ENCODE measurements around the gene FAN1.

FAN1 gene

DNA sequence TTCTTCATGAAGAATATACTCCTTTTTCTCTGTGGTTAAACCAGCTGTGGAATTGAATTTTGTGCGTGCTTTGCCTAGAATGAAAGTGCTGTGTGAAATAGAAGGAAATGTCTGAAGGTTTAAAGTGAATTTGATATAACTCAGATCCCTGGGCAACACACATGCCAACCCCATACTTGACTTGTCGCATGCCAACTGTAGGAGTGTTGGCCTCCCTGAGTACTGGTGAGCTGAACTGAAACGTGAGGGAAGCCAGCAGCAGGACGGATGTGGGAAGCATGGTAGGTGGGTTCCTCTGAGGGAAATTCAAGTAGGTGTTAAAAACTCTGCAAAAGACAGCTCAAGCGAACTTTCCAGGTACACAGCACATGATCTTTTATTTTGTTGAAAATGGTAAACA lies 14.7 kb downstream of the FAN1 start:
- no peak overlapping the region for H3K4me3 ChIP-seq (ENCODE audit: control insufficient read depth, low read depth, low read length)
- no peak for DNase-seq (ENCODE audit: low read depth)
- no peak for TF ChIP-seq CTCF (IDR thresholded peaks at IDR 0.05; ENCODE audit: control insufficient read depth, insufficient read depth, low read depth, low read length, missing control alignments)

- DNase-seq (ENCODE audit: low read depth): no peak
- no peak for TF ChIP-seq CTCF (IDR thresholded peaks at IDR 0.05; ENCODE audit: control insufficient read depth, insufficient read depth, low read depth, low read length, missing control alignments)
These were observed 16.3 kb downstream of the FAN1 start for GRCh38 chr15:30919877-30920550.

DNA sequence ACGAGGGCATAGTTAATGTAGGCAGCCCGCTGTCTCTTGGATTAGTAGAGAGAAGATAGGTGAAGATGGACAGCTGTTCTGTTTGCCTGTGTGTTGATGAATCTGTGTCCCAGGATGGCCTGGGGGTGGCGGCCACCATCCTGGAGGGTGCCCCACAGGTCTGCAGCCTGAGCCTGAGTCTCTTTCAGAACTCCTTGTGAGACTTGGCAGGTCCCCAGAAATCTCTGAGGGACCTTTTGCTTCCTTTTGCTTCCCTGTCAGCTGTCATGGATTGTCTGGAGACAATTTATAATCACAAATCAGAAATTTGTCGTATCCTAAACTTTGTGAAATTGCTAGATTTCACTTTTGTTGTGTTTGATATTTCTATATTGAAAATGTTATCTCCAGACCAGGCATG lies 17.4 kb downstream of the FAN1 start:
- no peak for DNase-seq (ENCODE audit: low read depth)
- no peak for TF ChIP-seq CTCF (IDR thresholded peaks at IDR 0.05; ENCODE audit: control insufficient read depth, insufficient read depth, low read depth, low read length, missing control alignments)
- no peak overlapping the region for H3K4me3 ChIP-seq (ENCODE audit: control insufficient read depth, low read depth, low read length)

More at GRCh38 chr15:30919877-30920550, 16.3 kb downstream of the FAN1 start:
- no peak overlapping the region for H3K4me3 ChIP-seq (ENCODE audit: control insufficient read depth, low read depth, low read length)

DNA sequence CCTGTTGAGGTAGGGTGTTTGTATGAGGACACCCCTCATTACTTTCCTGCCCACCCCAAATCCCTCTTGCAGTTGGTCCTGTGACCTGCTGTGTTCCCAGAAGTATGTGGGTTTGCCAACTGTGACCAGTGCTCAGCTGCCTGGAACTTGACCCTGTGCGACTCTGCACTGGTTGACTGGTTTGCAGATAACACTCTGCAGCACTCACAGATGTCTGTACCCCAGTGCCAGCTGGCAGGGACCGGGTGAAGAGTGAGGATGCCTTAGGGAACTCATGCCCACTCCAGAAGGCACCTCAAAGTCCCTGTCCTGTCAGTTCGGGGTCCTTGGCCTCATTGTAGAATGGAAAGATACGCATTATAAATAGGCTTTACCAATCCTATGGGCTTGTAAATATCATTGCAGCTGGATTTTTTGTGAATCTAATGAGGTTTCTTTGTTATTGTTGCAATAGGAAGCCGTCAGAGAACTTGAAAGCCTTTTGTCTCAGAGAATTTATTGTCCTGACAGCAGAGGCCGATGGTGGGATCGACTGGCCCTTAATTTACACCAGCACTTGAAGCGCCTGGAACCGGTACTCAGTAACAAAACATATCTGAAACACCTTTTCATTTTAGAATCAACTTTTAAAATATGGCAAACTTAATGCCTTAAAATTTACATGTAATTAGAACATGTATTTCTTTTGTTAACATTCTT lies 18.2 kb downstream of the FAN1 start:
- H3K4me3 ChIP-seq (ENCODE audit: control insufficient read depth, low read depth, low read length): no peak overlapping the region
- no peak for TF ChIP-seq CTCF (IDR thresholded peaks at IDR 0.05; ENCODE audit: control insufficient read depth, insufficient read depth, low read depth, low read length, missing control alignments)
- DNase-seq (ENCODE audit: low read depth): no peak

DNA sequence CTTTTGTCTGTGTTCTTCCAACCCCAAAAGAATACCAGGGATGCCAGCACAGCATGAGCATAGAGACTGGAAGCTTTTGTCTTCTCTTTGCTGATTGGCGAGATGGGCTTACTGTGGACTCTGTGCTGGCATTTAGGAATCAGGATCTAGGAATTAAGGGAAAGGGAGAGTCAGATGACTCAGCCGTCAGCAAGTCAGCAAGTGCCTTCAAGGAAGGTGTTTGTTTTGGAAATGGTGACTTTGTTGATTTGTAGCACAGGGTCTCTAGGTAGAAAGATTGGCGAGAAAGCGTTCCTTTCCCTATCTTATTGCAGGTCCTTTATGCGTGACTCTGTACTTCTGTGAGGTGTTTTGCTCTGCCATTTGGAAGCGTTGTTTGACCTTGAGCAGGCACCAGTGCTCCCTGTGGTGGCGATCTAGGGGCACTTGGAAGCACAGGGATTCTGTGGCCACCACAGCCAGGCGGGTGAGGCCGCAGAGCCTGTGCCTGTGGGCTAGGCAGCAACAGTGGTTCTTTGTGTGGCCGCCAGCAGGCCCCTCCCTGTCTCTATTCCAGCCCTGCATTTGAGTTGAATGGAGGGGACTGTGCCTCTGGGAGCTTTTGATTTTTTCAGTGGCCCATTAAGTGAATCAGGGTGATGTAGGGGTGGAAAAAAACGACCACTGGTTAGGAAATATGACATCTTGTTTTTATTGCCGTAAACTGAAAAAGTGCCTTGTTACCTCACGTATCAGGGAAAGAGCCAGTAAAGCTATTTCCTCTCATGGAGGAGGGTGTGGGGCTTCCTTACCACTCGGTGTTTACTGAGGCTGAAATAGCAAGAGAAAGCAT lies 19.0 kb downstream of the FAN1 start:
- no peak for DNase-seq (ENCODE audit: low read depth)
- no peak overlapping the region for H3K4me3 ChIP-seq (ENCODE audit: control insufficient read depth, low read depth, low read length)
- no peak for TF ChIP-seq CTCF (IDR thresholded peaks at IDR 0.05; ENCODE audit: control insufficient read depth, insufficient read depth, low read depth, low read length, missing control alignments)

DNA sequence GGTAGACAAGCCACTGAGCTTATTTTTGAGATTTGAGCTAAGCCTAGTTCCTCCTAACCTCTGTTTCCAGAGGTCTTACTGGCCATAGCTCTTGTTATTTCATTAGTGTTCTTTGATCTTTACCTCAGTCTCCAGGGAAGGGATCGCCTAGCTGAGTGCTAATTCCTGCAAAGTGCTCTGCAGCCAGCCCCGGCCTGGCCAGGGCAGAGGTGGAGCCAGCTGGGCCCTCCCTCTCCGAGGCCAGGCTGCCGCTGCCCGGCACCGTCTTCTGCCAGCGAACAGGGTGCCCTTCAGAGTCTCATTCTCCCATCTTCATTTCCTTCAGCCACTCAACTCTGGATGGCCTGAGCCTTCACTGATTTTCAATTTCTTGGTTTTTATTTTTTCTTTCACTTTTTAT lies 19.7 kb downstream of the FAN1 start:
- TF ChIP-seq CTCF (IDR thresholded peaks at IDR 0.05; ENCODE audit: control insufficient read depth, insufficient read depth, low read depth, low read length, missing control alignments): no peak
- no peak overlapping the region for H3K4me3 ChIP-seq (ENCODE audit: control insufficient read depth, low read depth, low read length)
- no peak for DNase-seq (ENCODE audit: low read depth)

Measured in AG09309 (cell line).